ENCODE results near the gene FRYL. TPM values are rescaled to one million over a fixed set of nuclear protein-coding genes. Genes with fewer than 3 reads are reported as not detected.

The FRYL gene
- total RNA-seq, 1 experiment from 2014 or later, result 53.9 TPM

DNA sequence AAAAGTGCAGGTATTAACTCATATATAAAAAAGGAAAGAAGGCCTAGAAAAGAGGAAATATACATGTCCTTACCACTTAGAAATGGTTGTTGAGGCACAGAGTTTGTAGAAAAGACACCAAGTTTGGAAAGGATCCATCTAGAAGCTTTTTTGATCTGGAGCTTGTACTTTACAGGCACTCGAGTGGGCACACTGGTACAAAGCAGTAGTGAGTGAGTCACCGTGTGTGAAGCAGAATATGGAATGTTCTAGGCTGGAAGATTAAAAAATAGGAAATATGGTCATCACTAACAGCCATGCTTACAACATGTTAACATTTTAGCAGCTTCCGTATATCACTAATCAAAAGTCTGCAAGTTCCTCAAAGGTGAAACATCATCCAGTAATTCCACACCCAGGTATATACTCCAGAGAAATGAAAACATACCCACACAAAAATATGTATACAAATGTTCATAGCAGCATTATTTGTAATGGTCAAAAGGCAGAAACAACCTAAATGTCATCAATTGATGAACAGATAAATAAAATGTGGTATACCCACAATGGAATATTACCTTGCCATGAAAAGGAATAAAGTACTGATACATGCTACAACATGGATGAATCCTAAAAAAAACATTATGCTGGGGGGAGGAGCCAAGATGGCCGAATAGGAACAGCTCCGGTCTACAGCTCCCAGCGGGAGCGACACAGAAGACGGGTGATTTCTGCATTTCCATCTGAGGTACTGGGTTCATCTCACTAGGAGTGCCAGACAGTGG, 69.5 kb downstream of the FRYL start:
- H3K36me3 Mint-ChIP-seq (ENCODE audit: insufficient read depth, unreplicated experiment), result peaks cover 32% of the 10 kb centered on the region
- H3K9me3 Mint-ChIP-seq (ENCODE audit: unreplicated experiment), result no peaks in the 10 kb centered on the region
- TF ChIP-seq, protein P1, sequence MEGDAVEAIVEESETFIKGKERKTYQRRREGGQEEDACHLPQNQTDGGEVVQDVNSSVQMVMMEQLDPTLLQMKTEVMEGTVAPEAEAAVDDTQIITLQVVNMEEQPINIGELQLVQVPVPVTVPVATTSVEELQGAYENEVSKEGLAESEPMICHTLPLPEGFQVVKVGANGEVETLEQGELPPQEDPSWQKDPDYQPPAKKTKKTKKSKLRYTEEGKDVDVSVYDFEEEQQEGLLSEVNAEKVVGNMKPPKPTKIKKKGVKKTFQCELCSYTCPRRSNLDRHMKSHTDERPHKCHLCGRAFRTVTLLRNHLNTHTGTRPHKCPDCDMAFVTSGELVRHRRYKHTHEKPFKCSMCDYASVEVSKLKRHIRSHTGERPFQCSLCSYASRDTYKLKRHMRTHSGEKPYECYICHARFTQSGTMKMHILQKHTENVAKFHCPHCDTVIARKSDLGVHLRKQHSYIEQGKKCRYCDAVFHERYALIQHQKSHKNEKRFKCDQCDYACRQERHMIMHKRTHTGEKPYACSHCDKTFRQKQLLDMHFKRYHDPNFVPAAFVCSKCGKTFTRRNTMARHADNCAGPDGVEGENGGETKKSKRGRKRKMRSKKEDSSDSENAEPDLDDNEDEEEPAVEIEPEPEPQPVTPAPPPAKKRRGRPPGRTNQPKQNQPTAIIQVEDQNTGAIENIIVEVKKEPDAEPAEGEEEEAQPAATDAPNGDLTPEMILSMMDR (IDR thresholded peaks at IDR 0.05; ENCODE audit: unreplicated experiment), result no peak
- no TSS peak for BruUV-seq (replicated peaks)
- DNase-seq (ENCODE audit: unreplicated experiment), result peak; percentile 23
- POLR2A ChIA-PET, result interaction anchor here (0.7 to 1.1 kb wide), 2 partner anchors 12 to 70 kb away, joined by 3 to 4 read pairs; no protein-coding TSS in a partner anchor
- peak overlapping the region; percentile 84 for H3K27ac Mint-ChIP-seq (ENCODE audit: low read depth, unreplicated experiment)
- H3K4me1 Mint-ChIP-seq (ENCODE audit: insufficient read depth, unreplicated experiment), result peaks cover 18% of the 10 kb centered on the region
- CTCF ChIA-PET, result interaction anchor here (1.1 kb wide), 1 partner anchor 252 kb away, joined by 4 read pairs; no protein-coding TSS in a partner anchor
- no peaks in the 10 kb centered on the region for H3K27me3 Mint-ChIP-seq (ENCODE audit: insufficient read depth, unreplicated experiment)
- no peak overlapping the region for H3K4me3 Mint-ChIP-seq (ENCODE audit: unreplicated experiment)
- intact Hi-C loops (cut with micrococcal nuclease), result no loop called here

DNA sequence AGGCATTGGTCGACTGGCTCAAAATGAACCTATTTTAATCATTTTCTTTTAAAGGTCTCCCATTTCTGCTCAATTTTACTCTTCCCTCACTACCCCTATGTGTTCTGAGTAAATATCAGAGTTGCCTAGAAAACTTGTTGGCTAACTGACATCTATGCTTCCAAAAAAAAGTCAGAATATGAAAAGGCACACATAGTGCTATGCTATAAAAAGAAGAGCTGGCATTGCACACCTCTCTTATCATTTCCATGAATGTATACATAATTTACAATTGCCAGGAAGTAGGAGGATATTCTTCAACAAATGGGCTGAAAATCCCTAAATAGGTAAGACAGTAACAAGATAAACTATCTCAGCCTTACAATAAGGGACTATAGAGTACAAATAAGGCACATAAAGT, 70.2 kb downstream of the FRYL start:
- peak overlapping the region; percentile 84 for H3K27ac Mint-ChIP-seq (ENCODE audit: low read depth, unreplicated experiment)
- no TSS peak for BruUV-seq (replicated peaks)
- CTCF ChIA-PET, result interaction anchor here (1.1 kb wide), 1 partner anchor 253 kb away, joined by 4 read pairs; no protein-coding TSS in a partner anchor
- H3K36me3 Mint-ChIP-seq (ENCODE audit: insufficient read depth, unreplicated experiment), result peaks cover 33% of the 10 kb centered on the region
- no peaks in the 10 kb centered on the region for H3K27me3 Mint-ChIP-seq (ENCODE audit: insufficient read depth, unreplicated experiment)
- peaks cover 18% of the 10 kb centered on the region for H3K4me1 Mint-ChIP-seq (ENCODE audit: insufficient read depth, unreplicated experiment)
- no peak for DNase-seq (ENCODE audit: unreplicated experiment)
- POLR2A ChIA-PET, result interaction anchor here (0.7 to 1.1 kb wide), 3 partner anchors 11 to 71 kb away, joined by 3 to 4 read pairs (median 3); no protein-coding TSS in a partner anchor
- TF ChIP-seq, protein P1 (IDR thresholded peaks at IDR 0.05; ENCODE audit: unreplicated experiment), result no peak
- intact Hi-C loops (cut with micrococcal nuclease), result no loop called here
- no peak overlapping the region for H3K4me3 Mint-ChIP-seq (ENCODE audit: unreplicated experiment)
- H3K9me3 Mint-ChIP-seq (ENCODE audit: unreplicated experiment), result no peaks in the 10 kb centered on the region

DNA sequence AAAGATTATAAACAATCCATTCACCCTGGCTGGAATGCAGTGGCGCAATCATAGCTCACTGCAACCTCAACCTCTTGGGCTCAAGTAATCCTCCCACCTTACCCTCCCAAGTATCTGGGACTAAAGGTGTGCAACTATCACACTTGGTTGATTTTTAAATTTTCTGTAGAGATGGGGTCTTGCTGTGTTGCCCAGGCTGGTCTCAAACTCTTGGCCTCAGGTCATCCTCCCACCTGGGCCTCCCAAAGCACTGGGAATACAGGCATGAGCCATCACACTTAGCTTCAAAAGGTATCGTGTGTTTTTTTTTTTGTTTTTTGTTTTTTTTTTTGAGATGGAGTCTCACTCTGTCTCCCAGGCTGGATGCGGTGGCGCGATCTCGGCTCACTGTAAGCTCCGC, 71.5 kb downstream of the FRYL start:
- H3K27ac Mint-ChIP-seq (ENCODE audit: low read depth, unreplicated experiment), result no peak overlapping the region
- no peaks in the 10 kb centered on the region for H3K27me3 Mint-ChIP-seq (ENCODE audit: insufficient read depth, unreplicated experiment)
- H3K4me3 Mint-ChIP-seq (ENCODE audit: unreplicated experiment), result no peak overlapping the region
- intact Hi-C loops (cut with micrococcal nuclease), result no loop called here
- H3K4me1 Mint-ChIP-seq (ENCODE audit: insufficient read depth, unreplicated experiment), result peaks cover 23% of the 10 kb centered on the region
- TF ChIP-seq, protein P1 (IDR thresholded peaks at IDR 0.05; ENCODE audit: unreplicated experiment), result no peak
- ChIA-PET CTCF (interaction anchor here (0.9 kb wide), 1 partner anchor 16 kb away, joined by 4 read pairs; no protein-coding TSS in a partner anchor), POLR2A (no interaction called here)
- peak; percentile 26 for DNase-seq (ENCODE audit: unreplicated experiment)
- BruUV-seq (replicated peaks), result no TSS peak
- H3K36me3 Mint-ChIP-seq (ENCODE audit: insufficient read depth, unreplicated experiment), result peaks cover 33% of the 10 kb centered on the region
- H3K9me3 Mint-ChIP-seq (ENCODE audit: unreplicated experiment), result no peaks in the 10 kb centered on the region

DNA sequence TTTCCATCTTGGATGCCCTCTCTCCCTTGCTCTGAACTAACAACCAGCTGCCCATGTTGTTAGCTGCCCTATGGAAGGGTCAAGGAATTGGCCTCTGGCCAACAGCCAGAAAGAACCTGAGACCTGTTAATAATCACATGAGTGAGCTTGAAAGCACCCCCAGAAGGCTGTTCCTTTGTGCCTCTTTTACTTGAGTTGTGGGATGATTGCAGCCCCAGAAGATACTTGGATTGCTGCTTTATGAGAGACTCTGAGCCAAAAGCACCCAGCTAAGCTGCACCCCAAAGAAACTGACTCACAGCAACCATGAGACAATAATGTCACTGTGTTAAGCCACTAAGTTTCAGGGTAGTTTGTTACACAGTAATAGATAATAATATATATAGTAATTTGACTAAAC, 73.3 kb downstream of the FRYL start:
- no peak for DNase-seq (ENCODE audit: unreplicated experiment)
- no peaks in the 10 kb centered on the region for H3K27me3 Mint-ChIP-seq (ENCODE audit: insufficient read depth, unreplicated experiment)
- peaks cover 39% of the 10 kb centered on the region for H3K36me3 Mint-ChIP-seq (ENCODE audit: insufficient read depth, unreplicated experiment)
- no peak overlapping the region for H3K4me3 Mint-ChIP-seq (ENCODE audit: unreplicated experiment)
- peaks cover 30% of the 10 kb centered on the region for H3K4me1 Mint-ChIP-seq (ENCODE audit: insufficient read depth, unreplicated experiment)
- H3K9me3 Mint-ChIP-seq (ENCODE audit: unreplicated experiment), result no peaks in the 10 kb centered on the region
- H3K27ac Mint-ChIP-seq (ENCODE audit: low read depth, unreplicated experiment), result no peak overlapping the region
- intact Hi-C loops (cut with micrococcal nuclease), result no loop called here
- ChIA-PET POLR2A (interaction anchor here (1.3 kb wide), 1 partner anchor 38 kb away, joined by 4 read pairs; no protein-coding TSS in a partner anchor), CTCF (interaction anchor here (0.6 to 0.7 kb wide), 2 partner anchors 13 to 128 kb away, joined by 3 to 5 read pairs; no protein-coding TSS in a partner anchor)
- TF ChIP-seq, protein P1 (IDR thresholded peaks at IDR 0.05; ENCODE audit: unreplicated experiment), result no peak
- no TSS peak for BruUV-seq (replicated peaks)
